Cardiac fibroblast (primary cell): ENCODE results near the gene GUCY1A2.

Experiments
- DNase-seq, 2 donors: peaks; one replicate each; pipeline versions ENCODE4 v3.0.0 to v3.0.0-alpha.2; 2010; ENCODE audit warnings: low read depth in 2 of 2
- H3K4me3 ChIP-seq, 2 donors: replicated peaks in 1 of 2; 1 replicate in 1 of 2; 2 replicates in 1 of 2; pipeline ENCODE4 v1.5.1; 2011; ENCODE audit warnings: low read depth in 2 of 2, low read length in 2 of 2, mild to moderate bottlenecking in 2 of 2, moderate library complexity in 1 of 2
- CTCF ChIP-seq: IDR thresholded peaks from one replicate; pipeline ENCODE4 v1.5.1; 2011; ENCODE audit warnings: low read depth, mild to moderate bottlenecking, low read length, inconsistent platforms

GUCY1A2 gene

GRCh38 chr11:106958517-106959248, 59.6 kb downstream of the GUCY1A2 start:
- peak; percentile 16 to 64 for DNase-seq
- TF ChIP-seq CTCF: no peak
- H3K4me3 ChIP-seq: no peak overlapping the region

GRCh38 chr11:106957030-106957482, 61.2 kb downstream of the GUCY1A2 start:
- H3K4me3 ChIP-seq: no peak overlapping the region
- DNase-seq: no peak
- TF ChIP-seq CTCF: no peak

- no peak for DNase-seq
- TF ChIP-seq CTCF: no peak
- H3K4me3 ChIP-seq: no peak overlapping the region
Observed at GRCh38 chr11:106950067-106950491, 68.2 kb downstream of the GUCY1A2 start.

- no peak for DNase-seq
- H3K4me3 ChIP-seq: no peak overlapping the region
- TF ChIP-seq CTCF: no peak
Observed at GRCh38 chr11:106943089-106943488, 75.2 kb downstream of the GUCY1A2 start.

- H3K4me3 ChIP-seq: no peak overlapping the region
- no peak for DNase-seq
- TF ChIP-seq CTCF: no peak
Observed at GRCh38 chr11:106939157-106939556, 79.1 kb downstream of the GUCY1A2 start.

GRCh38 chr11:106937111-106937510, 81.2 kb downstream of the GUCY1A2 start:
- no peak for DNase-seq
- TF ChIP-seq CTCF: no peak
- no peak overlapping the region for H3K4me3 ChIP-seq

GRCh38 chr11:106925245-106925644, 93.0 kb downstream of the GUCY1A2 start:
- TF ChIP-seq CTCF: no peak
- DNase-seq: peak in 1 of 2 donors; percentile 29

More at GRCh38 chr11:106925245-106925644, 93.0 kb downstream of the GUCY1A2 start:
- H3K4me3 ChIP-seq: no peak overlapping the region
